Measurements from ENCODE around the gene SORCS2.
A peak's percentile ranks its signal among the peaks of the same experiment; 100 is the strongest.

Gene SORCS2

DNA sequence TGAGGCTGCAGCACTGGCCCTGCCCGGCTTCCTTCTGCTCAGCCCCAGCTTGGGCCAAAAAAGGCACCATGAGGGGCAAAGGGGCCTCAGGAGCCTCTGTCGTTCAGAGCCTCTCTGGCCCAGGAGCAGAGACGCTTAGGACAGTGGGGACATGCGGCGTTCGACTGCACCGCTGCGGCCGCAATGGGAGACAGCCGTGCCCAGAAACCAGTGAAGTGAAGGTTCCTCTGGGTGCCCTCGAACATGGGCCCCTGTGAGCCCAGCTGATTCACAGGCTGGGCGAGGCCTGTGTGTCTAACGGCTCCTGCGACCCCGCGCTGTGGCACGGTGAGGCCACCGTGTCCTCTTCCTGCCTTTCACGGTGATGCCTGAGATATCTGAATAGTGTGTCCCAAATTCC, 512.3 kb downstream of the SORCS2 start:
- no peak for DNase-seq

DNA sequence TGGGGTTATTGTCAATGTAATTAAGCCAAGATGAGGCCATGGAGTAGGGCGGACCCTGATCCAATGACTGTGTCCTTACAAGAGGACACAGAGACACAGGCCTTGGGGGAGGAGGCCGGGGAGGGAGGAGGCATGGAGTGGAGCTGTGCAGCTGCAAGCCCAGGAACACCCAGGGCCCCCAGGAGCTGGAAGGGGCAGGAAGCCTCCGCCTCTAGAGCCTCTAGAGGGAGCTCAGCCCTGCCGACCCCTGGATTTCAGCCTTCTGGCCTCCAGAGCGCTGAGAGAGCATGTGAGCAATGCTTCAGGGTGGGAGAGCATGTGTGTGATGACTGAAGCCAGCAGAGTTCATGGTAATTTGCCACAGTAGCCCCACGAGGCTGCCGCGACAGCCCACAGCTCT, 512.7 kb downstream of the SORCS2 start:
- no peak for DNase-seq

DNA sequence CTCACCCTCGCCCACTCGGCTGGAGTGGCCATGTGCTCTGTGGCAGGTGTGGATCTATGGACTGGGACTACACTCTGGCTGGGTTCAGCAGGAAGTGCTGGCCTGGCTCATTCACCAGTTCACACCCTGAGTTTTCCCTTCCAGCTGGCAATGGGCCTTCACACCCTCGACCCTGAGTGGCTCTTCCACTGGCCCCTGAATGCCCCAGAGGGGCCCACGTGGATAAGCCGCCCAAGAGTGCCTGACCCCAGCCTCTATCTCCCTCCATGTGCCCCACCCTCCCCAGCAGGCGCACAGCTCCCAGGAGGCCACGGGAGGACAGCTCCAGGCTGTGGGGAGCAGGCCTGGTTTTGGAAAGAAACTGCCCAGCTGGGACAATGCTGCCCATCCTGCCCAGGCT, 513.3 kb downstream of the SORCS2 start:
- DNase-seq = no peak

DNA sequence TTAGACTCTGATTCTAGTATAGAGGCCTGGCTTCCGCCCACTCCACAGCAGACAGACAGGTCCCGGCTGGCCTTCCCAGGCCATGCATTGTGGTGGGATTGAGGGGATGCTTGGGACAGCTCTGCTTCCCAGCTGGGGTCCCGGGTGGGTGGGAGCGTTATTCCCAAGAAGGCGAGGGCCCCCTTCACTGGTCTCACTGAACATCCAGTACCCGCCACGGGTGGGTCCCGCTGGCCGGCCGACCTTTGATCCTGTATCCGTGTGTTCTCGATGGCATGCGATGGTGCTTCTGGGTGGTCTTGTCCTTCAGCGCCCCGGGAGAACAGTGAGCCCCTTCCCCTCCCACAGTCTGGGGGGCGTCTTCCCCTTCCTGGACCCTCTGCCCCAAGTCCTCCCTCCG, 515.9 kb downstream of the SORCS2 start:
- no peak for DNase-seq

DNA sequence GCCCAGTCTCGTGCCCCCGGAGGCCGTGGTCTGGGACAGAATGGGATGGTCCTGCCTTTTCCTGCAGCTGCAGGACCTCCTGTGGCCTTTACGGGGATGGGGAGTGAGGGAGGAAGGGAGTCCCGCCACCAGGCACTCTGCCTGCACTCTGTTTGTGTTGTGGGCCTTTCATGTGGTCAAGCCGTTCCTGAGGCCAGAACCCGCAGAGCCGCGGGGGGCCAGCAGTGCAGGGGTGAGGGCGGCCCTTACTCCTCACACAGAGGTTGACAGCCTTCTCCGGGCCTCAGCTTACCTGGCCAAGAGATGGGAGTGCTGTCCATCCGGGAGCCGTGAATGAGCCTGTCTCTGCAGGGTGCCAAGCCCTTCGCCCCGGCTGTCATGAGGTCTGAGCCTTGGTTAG, 516.6 kb downstream of the SORCS2 start:
- DNase-seq = no peak

DNA sequence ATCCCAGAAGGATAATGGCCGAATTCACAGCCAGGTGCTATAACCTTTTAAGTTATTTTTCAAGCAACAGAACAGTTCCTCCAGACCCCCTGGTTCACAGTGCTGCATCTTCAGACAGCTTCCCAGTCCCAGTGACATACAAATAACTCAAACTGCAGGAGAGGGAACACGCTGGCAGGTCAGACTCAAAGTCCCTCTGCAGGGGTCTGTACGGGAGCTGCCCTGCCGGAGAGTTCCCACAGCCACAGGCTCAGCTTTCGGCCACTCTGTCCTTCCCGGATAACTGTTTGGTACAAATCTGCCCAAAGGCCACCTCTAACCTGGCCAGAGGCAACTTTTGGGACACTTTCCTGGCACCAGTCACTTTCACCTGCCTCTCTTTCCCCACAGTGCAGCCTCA, 517.1 kb downstream of the SORCS2 start:
- no peak for DNase-seq

DNA sequence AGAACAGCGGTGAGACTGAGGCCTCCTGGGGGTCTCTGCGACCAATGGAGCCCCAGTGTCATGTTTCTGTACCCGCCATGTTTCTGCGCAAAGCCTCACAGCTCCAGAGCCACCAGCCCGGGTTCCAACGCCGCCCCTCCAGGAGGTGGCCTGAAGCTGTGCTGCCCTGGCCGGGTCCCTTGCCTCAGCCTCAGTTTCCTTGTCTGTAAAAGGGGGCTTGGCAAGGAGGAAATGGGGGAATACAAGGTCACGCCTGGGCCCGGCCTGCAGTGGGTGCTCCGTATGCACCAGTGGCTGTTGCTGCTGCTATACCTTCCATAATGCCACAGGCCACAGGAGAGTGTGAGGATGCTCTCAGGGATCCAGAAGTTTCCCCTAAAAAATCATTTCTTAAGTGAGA, 517.8 kb downstream of the SORCS2 start:
- DNase-seq = no peak

DNA sequence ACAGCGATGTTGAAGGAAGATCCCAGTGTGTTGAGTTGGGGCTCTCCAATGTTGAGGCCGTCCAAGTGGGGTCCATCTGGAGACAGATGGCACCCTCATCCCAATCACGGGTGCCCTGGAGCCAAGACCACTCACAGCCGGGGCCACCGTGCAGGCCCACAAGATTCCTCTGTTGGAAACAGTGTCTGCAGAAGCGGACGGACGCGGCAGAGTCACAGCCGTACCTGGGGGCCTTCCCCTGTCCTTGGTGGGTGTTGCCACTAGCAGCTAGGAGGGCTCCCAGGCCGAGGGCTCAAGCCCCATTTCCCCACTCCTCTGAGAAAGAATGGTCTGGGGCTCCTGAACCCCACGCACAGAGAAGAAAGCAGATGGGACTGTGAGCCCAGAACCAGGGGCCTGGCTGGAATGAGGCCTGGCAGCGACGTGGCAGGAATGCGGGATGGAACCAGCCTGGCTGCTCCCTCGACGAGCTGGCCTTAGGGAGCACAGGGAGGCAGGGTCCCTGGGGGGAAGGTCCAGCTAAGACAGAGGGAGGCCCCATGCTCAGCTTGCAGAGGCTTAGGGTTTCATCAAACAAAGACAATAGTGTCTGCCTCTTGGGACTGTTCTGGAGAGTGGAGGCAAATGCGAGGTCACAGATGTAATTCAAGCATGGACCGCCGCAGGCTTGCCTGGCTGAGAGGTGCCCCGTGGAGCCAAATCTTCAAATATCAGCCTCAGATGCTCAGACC, 518.4 kb downstream of the SORCS2 start:
- DNase-seq = peak; percentile 59

DNA sequence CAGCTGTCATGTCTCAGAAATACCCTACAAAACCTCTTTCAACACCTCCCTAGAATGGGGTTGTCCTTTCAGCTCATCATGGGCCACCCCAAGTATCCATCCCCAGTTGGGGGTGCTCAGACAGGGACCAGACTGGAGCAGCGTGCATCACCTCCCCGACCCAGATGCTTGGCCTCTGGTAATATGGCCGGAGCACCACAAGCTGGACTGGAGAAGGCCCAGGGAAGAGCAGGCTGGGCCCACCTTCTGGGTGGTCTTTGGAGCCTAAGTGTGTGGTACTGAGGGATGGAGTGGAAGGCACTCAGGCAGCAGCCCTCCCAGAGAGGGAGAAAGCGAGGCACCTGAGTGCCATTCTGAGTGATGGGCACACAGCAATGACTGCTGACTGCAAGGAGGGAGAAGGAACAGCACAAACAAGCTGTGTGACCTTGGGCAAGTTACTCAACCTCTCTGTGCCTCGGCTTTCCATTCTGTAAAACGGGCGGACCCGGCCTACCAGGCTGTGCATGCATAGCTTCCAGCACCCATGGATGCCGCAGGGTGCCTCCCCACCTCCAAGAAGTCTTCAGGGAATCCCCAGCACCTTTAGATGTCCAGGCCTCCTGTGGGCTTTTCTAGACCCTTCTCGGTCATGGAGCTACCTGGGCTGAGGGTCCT, 519.1 kb downstream of the SORCS2 start:
- DNase-seq = no peak

DNA sequence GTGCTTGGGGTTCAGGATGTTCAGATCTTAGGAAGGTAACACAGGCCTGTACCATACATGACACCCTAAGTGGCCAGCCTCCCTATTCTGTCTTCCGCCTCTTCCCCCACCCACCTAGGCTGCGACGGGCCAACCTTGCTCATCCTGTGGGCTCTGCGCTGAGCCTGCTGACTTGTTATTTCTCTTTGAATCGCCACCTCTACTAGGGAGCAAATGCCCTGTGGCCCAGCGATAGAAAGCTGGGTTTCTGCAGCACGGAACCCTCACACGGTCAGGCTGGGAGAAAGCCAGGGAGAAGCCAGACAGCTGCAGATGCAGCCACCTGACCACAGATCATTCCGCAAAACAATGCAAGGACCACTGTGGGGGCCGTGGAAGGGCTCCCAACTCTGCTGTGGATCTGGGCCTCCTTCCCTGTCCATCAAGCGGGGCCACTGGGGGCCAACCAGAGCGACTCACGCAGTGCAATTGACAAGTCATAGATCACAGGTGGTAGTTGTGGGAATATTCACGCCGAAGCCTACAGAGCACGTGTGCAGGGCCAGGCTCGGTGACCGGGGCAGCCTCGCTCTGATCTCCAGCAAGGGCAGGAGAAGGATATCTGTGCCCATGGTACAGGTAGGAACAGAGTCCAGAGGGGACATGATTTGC, 519.8 kb downstream of the SORCS2 start:
- DNase-seq = no peak

DNA sequence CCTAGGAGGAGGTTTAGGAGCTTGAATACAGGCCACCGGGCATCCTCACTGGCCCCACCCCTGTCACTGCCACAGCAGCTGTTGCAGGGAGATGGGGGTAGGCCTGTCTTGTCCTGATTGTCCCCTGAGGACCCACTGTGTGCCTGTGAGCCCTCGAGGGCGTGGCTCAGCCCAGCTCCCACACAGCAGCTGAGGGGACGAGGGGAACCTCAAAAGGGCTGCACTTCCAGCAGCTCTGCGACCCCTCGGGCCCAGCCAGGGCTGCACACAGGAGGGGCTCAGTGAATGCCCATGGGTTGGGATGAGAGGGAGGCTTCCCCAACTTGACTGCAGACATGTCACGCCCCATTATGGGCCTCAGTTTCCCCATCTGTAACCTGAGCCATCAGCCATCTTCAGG, 521.4 kb downstream of the SORCS2 start:
- DNase-seq = no peak

DNA sequence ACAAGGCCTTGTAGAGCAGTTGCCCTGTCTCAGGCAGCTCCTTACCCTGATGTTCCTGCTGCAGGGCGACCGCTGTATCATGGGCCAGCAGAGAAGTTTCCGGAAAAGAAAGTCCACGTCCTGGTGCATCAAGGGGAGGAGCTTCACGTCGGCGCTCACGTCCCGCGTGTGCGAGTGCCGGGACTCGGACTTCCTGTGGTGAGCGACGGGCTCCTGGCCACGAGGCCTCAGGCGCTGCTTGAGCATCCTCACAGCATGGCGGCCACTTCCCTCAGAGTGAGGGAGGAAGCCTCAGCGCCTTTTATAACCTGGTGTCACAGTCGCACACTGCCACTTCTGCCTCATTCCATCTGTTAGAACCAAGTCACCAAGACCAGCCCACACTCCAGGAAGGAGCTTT, 521.8 kb downstream of the SORCS2 start:
- no peak for DNase-seq

DNA sequence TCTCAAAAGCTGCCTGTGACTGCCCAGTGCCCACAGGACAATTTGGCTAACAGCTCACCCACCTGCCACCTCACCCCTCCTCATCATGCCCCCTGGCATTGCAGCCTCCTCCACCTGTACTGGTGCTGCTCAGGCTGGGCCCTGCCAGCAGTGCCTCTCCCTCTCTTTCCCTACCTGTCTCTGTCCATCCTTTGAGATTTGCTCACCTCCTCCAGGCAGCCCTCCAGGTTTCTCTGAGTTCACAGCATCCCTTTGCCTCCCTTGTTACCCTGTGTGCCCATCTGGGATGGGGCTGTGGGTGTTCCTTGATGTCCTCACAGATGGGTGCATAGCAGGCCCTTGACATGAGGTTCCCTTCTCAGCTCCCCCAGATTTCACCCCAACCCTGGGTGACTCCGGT, 522.4 kb downstream of the SORCS2 start:
- DNase-seq = no peak

DNA sequence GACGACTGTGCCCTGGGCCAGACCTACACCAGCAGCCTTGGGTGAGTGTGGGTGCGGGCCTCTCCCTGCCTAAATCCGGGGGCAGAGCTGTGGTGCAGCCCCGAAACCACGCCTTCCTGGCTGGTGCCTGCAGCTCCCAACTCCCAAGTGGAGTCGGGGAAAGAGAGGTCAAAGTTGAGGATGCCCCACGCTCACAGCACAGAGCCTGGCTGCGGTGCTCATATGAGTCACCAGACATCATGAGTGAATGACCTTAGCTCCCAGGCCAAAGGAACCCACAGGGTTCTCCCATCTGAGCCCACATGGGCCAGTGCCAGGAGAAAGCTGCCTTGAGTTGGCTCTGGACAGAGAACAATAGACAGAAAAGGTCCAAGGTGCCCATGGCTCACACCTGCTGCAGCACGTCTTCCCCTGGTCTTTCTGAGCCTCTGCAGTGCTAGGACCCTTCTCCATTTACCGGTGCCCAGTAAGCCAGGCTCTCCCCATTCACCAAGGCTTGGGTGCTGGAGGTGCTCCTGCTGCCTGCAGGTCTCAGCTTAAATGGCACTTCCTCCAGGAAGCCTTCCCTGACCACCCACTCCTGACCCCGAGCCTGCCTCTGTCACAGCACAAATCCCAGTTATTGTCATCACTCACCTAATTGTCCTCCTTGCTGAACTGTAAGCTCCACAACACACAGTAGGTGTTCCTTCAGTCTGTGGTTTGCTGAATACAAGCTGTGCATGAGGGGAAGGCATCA, 523.1 kb downstream of the SORCS2 start:
- DNase-seq = no peak

DNA sequence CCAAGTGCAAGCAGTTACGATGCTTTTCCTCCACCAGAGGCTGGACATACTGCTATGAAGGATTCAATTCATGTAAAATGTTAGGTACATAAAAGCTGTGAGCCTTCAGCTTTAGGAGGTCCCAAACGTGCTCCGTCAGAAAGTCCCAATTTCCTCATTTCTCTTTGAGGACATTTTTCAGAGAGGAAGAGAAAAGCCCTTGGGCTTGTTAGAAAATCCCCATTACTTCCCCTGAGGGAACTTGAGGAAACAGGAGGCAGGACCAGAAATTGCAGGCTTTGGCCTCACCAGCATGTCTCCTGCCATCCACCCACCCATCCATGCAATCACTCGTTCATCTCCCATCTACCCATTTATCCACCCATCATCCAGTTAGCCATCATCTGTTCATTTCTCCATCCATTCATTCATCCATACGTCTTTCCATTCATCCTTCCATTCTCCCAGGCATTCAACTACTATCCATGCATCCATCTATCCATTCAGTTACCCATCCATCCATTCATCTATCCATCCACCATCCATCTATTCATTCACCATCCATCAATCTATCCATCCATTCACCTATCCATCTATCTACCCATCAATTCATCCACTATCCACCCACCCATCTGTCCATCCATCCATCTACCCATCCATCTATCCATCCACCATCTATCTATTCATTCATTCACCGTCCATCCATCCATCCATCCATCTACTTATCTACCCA, 523.8 kb downstream of the SORCS2 start:
- DNase-seq = no peak

DNA sequence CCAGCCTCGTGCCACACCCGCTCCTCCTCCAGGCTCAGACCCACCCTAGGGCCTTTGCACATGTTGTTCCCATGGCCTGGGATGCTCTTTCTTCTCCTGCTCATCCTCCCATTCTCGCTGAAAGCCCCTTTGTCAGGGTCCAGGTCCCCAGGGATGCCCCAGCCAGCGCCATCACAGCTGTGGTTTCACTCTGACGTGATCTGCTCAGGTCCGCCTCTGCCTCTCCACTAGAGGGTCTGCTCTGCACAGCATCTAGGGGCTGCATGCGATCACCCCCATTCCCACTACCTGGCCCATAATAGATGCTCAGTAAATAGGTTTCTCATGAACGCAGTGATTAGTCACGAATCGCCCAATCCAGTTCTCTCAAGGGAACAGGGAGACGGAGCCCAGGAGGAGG, 524.8 kb downstream of the SORCS2 start:
- no peak for DNase-seq

DNA sequence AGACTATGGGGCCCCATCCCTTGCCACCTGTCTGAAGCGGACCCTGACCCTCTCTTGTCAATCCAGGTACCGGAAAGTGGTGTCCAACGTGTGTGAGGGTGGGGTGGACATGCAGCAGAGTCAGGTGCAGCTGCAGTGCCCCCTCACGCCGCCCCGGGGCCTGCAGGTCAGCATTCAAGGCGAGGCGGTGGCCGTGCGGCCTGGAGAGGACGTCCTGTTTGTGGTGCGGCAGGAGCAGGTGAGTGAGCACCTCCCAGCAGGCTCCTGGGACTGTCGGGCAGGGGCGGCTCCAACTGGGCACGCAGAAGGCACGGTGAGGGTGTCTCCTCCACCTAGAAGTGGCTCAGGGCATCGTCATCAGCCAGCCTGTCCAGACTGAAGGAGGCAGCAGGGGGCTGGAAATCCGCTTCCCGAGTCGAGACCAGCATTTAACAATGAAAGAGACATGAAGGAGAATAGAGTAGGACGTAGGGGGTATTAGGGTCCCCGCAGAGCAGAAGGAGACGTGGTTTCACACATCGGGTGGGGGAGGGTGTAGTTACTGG, 525.7 kb downstream of the SORCS2 start:
- no peak for DNase-seq

DNA sequence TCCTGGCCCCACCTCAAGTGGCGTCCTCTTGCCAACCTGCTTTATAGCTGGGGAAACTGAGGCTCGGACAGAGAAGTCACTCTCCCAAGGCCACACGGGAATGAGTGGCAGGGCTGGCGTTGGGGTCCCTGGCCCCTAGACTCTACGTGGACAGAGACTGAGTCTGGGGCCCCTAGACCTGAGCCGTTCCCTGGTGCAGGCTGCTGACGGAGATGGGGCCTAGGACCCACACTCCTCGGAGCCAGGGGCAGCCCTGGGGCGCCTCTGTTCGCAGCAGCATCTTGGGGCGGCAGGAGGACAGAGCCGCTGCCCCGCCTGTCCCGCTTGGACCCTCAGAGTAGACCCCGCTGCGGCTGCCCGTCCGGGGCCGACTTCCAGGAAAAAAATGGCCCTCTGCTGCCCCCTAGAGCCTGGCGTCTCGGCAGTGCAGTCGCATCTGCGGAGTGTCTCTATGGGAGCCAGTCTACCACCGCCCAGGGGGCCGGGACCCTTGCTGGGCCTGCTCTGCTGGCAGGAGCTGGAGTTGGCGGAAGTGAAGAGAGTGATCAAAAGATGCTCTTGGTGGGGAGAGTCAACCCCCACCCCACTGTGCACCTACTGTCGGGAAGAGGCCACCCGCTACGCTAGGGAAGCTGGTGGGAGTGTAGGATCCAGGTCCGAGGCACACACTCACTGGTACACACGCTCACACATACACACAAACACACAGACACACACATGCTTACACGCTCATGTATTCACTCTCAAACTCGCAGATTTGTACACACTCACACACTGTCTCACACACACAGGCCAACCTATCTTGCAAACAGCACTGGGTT, 527.2 kb downstream of the SORCS2 start:
- peak; percentile 33 for DNase-seq

DNA sequence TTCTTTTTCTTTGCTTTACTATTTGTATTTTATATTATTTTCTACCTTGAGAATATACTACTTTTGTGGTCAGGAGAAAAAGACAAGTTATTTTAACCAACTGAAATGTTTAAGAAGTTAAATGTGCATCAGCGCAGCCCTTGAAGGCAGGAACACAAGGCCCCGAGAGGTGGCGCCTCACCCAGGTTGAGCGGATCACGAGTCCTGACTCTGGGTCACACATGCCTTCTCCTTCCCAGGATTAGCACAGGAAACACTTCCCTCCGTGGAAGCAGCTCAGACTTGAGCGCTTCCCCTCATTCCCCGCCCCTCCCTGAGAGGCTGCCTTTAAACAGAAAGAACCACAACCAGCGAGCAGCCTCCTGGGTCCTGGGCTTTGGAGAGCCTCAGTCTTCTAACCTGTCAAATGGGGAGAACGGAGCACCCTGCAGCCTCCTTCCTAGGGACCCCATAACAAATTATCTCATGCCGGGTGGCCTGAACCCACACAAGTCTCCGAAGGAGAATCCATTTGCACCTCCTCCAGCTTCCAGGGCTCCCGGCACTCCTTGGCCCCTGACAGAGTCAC, 529.7 kb downstream of the SORCS2 start:
- DNase-seq = no peak

DNA sequence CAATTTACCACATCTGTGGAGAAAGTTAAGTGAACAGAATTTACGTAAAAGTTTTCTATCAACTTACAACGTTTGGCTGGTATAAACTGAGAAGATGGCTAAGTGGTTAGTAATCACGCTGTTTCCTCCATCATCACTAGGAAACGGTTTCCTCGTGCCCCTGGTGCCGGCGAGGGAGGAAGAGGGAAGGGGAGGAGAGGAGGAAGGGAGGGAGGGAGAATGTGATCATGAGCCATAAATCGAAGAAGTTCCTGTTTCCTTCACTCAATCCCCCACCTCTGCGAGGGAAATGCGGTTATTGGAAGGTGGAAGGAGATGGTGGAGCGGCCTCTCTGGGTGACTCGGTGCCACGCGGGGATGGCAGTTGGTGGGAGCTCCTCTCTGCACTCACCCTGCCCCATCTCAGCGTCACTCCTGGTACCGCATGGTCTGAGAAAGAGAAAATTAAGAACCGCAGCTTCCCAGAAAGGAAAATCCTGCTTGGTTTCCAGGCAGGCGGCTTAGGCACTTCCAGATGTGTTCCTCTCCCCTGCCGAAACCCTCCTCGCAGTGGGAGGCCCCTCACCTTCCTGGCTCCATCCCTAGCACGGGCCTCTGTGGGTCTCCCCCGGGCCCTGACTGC, 530.5 kb downstream of the SORCS2 start:
- no peak for DNase-seq

DNA sequence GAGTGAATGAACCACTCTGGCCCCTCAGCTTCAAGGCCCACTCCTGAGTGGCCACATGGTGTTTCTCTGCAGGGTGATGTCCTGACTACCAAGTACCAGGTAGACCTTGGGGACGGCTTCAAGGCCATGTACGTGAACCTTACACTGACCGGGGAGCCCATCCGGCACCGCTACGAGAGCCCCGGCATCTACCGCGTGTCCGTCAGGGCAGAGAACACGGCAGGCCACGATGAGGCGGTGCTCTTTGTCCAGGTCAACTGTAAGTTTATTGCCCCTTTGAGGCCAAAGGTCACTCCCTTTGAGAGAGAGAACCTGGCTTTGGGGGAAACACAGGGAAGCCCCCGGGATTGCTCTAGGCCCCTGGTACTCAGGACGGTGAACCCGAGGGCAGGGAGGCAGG, 531.3 kb downstream of the SORCS2 start:
- DNase-seq = no peak
